ENCODE data around the gene DYNC1I1. TPM values are rescaled to one million over a fixed set of nuclear protein-coding genes. Genes with fewer than 3 reads are reported as not detected.

The DYNC1I1 gene
- total and polyA plus RNA-seq, 2 donors (not counting 3 experiments of a cell fraction or from before 2014, with no cell fraction given), result 1.8 to 3.6 TPM

DNA sequence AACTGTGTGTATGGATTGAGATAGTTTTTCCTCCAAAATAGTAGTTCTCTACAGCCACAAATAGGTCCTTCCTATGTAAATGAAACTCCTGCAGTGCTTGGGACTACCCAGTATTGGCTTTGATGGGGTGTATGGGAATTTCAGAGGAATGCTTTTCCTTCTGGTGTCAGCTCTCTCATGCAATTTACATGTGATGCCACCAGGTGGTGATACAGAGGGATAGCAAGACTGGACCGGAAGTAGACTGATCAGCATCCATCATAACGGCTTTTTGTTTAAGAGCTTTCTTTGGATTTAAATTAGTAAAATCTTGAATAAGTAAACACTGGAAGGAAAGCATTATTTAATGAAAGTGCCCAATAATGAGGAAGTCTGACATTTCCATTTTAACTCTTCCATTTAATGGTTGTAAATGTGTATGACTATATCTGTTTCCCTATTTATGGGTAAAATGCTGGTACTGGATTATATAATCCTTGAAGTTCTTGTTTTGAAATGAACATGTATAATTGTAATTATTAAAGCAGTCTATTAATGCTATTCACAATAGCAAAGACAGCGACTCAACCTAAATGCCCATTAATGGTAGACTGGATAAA lies 22.7 kb downstream of the DYNC1I1 start:
- H4K20me1 ChIP-seq (replicated peaks; ENCODE audit: control insufficient read depth, extremely low read depth, insufficient read depth, low read length), result no peaks in the 10 kb centered on the region
- ChIA-PET CTCF (interaction anchor here (0.5 to 4.0 kb wide), 26 partner anchors 11 to 1239 kb away, joined by 3 to 100 read pairs (median 5); partner anchors contain the start of gene DYNC1I1), POLR2A (no interaction called here)
- peaks cover 12% of the 10 kb centered on the region for H3K4me1 ChIP-seq (ENCODE audit: control insufficient read depth, extremely low read depth, insufficient read depth, low read length)
- no peak overlapping the region for H3K4me3 ChIP-seq (replicated peaks in 1 of 3; ENCODE audit: insufficient read depth in 1 of 3, low read depth in 1 of 3, low read length in 3 of 3)
- no peaks in the 10 kb centered on the region for H3K27me3 ChIP-seq (ENCODE audit: control insufficient read depth in 2 of 2, insufficient read depth in 2 of 2, low read length in 2 of 2)
- H3K9me3 ChIP-seq (replicated peaks; ENCODE audit: control insufficient read depth, insufficient read depth, low read length), result no peaks in the 10 kb centered on the region
- dilution Hi-C loops (cut with MboI; ENCODE audit: extremely low pct_ligation_motif_present, low sequenced_read_pairs), result no loop called here
- intact Hi-C loops (cut with micrococcal nuclease), result loop anchor here (1.0 to 5.0 kb wide), 3 partner anchors 47 to 76 kb away; no protein-coding TSS in a partner anchor
- no peaks in the 10 kb centered on the region for H3K36me3 ChIP-seq (ENCODE audit: control insufficient read depth in 2 of 2, extremely low read depth in 1 of 2, insufficient read depth in 2 of 2, low read length in 2 of 2)
- no peak overlapping the region for H3K27ac ChIP-seq (ENCODE audit: insufficient read depth, low read depth, low read length)
- H3K9me1 ChIP-seq (replicated peaks; ENCODE audit: control insufficient read depth, extremely low read depth, insufficient read depth, low read length), result no peaks in the 10 kb centered on the region
- BruUV-seq (replicated peaks), result no TSS peak
- H2AFZ ChIP-seq (ENCODE audit: low read depth, low read length), result no peak overlapping the region
- DNase-seq (ENCODE audit: low read depth, low spot score) (peak; percentile 18), FAIRE-seq (peak; percentile 75)
- no peak for TF ChIP-seq JUN (IDR thresholded peaks at IDR 0.05; ENCODE audit: borderline replicate concordance, insufficient read depth, insufficient read length, low read depth)
- TF ChIP-seq, protein P1, sequence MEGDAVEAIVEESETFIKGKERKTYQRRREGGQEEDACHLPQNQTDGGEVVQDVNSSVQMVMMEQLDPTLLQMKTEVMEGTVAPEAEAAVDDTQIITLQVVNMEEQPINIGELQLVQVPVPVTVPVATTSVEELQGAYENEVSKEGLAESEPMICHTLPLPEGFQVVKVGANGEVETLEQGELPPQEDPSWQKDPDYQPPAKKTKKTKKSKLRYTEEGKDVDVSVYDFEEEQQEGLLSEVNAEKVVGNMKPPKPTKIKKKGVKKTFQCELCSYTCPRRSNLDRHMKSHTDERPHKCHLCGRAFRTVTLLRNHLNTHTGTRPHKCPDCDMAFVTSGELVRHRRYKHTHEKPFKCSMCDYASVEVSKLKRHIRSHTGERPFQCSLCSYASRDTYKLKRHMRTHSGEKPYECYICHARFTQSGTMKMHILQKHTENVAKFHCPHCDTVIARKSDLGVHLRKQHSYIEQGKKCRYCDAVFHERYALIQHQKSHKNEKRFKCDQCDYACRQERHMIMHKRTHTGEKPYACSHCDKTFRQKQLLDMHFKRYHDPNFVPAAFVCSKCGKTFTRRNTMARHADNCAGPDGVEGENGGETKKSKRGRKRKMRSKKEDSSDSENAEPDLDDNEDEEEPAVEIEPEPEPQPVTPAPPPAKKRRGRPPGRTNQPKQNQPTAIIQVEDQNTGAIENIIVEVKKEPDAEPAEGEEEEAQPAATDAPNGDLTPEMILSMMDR (IDR thresholded peaks at IDR 0.05; ENCODE audit: extremely low read depth in 1 of 2, insufficient read depth in 1 of 2, low read depth in 1 of 2, low read length in 2 of 2), result peak; percentile 38 to 46
- no peak overlapping the region for H3K4me2 ChIP-seq (ENCODE audit: insufficient read depth, low read length)
- H3K79me2 ChIP-seq (ENCODE audit: control insufficient read depth, insufficient read depth, low read length), result no peaks in the 10 kb centered on the region
- no peak overlapping the region for H3K9ac ChIP-seq (replicated peaks; ENCODE audit: extremely low read depth, insufficient read depth, low read length)

DNA sequence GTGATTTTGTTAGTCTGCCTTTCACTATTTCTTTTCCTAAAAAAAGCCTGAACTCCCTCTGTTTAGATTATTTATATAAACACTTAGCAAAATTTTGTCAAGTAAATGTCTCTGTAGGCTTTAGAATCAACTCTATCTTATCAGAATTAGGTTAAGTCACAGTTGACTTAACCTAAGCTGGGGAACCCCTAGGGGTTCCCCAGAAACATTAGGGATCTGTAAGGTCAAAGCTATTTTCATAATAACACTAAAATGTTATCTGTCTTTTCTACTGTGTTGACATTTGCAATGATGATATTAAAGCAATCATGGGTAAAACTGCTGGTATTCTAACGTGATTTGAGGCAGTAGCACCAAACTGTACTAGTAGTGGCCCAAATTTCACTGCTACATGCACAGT lies 24.3 kb downstream of the DYNC1I1 start:
- intact Hi-C loops (cut with micrococcal nuclease), result loop anchor here (5.0 kb wide), 1 partner anchor 46 kb away; no protein-coding TSS in a partner anchor
- CTCF ChIA-PET, result interaction anchor here (4.7 kb wide), 1 partner anchor 74 kb away, joined by 55 read pairs; no protein-coding TSS in a partner anchor
- POLR2A ChIA-PET, result no interaction called here
- DNase-seq (ENCODE audit: low read depth, low spot score) (no peak), FAIRE-seq (no peak)
- H3K4me3 ChIP-seq (replicated peaks in 1 of 3; ENCODE audit: insufficient read depth in 1 of 3, low read depth in 1 of 3, low read length in 3 of 3), result no peak overlapping the region
- H3K36me3 ChIP-seq (ENCODE audit: control insufficient read depth in 2 of 2, extremely low read depth in 1 of 2, insufficient read depth in 2 of 2, low read length in 2 of 2), result no peaks in the 10 kb centered on the region
- dilution Hi-C loops (cut with MboI; ENCODE audit: extremely low pct_ligation_motif_present, low sequenced_read_pairs), result no loop called here
- no peaks in the 10 kb centered on the region for H4K20me1 ChIP-seq (replicated peaks; ENCODE audit: control insufficient read depth, extremely low read depth, insufficient read depth, low read length)
- no peaks in the 10 kb centered on the region for H3K9me1 ChIP-seq (replicated peaks; ENCODE audit: control insufficient read depth, extremely low read depth, insufficient read depth, low read length)
- H3K79me2 ChIP-seq (ENCODE audit: control insufficient read depth, insufficient read depth, low read length), result no peaks in the 10 kb centered on the region
- H3K27me3 ChIP-seq (ENCODE audit: control insufficient read depth in 2 of 2, insufficient read depth in 2 of 2, low read length in 2 of 2), result no peaks in the 10 kb centered on the region
- H3K9ac ChIP-seq (replicated peaks; ENCODE audit: extremely low read depth, insufficient read depth, low read length), result no peak overlapping the region
- H3K4me1 ChIP-seq (ENCODE audit: control insufficient read depth, extremely low read depth, insufficient read depth, low read length), result peaks cover 12% of the 10 kb centered on the region
- H2AFZ ChIP-seq (ENCODE audit: low read depth, low read length), result no peak overlapping the region
- H3K27ac ChIP-seq (ENCODE audit: insufficient read depth, low read depth, low read length), result no peak overlapping the region
- no peaks in the 10 kb centered on the region for H3K9me3 ChIP-seq (replicated peaks; ENCODE audit: control insufficient read depth, insufficient read depth, low read length)
- BruUV-seq (replicated peaks), result no TSS peak
- no peak overlapping the region for H3K4me2 ChIP-seq (ENCODE audit: insufficient read depth, low read length)
- TF ChIP-seq, protein P1 (IDR thresholded peaks at IDR 0.05; ENCODE audit: extremely low read depth in 1 of 2, insufficient read depth in 1 of 2, low read depth in 1 of 2, low read length in 2 of 2), result no peak
- TF ChIP-seq GATA2 (IDR thresholded peaks at IDR 0.05; ENCODE audit: insufficient read depth, insufficient read length, low read depth, low read length) (no peak), POLR2AphosphoS5 (IDR thresholded peaks at IDR 0.05; ENCODE audit: insufficient read depth, low read depth, low read length) (no peak), FOS (IDR thresholded peaks at IDR 0.05; ENCODE audit: borderline replicate concordance, insufficient read depth, low read length) (no peak), MYC (IDR thresholded peaks at IDR 0.05; ENCODE audit: low read depth, low read length) (no peak), POLR2A (IDR thresholded peaks at IDR 0.05; ENCODE audit: low read depth, low read length) (no peak), JUN (IDR thresholded peaks at IDR 0.05; ENCODE audit: borderline replicate concordance, insufficient read depth, insufficient read length, low read depth) (no peak), EZH2 (IDR thresholded peaks at IDR 0.05; ENCODE audit: borderline replicate concordance, low read depth, low read length, severe bottlenecking) (no peak)
- TF ChIP-seq, protein P2, sequence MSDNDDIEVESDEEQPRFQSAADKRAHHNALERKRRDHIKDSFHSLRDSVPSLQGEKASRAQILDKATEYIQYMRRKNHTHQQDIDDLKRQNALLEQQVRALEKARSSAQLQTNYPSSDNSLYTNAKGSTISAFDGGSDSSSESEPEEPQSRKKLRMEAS (IDR thresholded peaks at IDR 0.05; ENCODE audit: insufficient read depth, insufficient read length), result no peak
